ENCODE measurements around the gene PHACTR4.
"Not testable (repeated sequence)": the region's sequence is repeated elsewhere in the genome, so short reads cannot be mapped to it uniquely, and the experiment has no call there.

PHACTR4 gene

DNA sequence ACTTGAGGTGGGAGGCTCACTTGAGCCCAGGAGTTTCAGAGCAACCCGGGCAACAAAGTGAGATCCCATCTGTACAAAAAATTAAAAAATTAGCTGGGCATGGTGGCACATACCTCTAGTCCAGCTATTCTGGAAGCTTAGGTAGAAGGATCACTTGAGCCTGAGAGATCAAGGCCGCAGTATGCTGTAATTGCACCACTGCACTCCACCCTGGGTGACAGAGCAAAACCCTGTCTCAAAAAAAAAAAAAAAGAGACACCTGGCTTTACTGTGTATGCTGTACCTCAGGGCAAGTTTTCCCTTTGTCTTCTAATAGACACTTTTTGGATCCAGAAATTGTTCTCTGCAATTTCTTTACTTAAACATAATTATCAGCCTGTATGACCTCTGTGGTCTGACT, 113.2 kb downstream of the PHACTR4 start:
- no peak for DNase-seq (ENCODE audit: low read depth in 2 of 2, low spot score in 1 of 2)

DNA sequence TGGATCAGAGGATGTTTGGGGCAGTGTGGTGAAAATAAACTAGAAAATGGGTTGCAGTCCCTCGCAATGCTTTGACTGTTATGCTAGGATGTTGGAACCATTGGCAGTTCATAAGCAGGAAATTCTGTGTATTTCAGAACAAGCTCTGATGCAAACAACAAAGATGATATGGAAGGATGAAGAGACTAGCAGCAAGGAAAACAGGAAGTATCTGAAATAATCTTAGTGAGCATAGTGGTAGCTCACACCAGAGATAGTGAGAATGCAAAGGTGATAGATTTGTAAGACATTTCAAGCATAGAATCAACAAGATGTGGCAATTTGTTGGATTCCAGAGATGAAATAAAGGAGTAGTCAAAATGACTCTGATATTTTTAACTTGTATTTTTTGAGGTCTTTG, 125.2 kb downstream of the PHACTR4 start:
- DNase-seq (ENCODE audit: low read depth in 2 of 2, low spot score in 1 of 2) = no peak

DNA sequence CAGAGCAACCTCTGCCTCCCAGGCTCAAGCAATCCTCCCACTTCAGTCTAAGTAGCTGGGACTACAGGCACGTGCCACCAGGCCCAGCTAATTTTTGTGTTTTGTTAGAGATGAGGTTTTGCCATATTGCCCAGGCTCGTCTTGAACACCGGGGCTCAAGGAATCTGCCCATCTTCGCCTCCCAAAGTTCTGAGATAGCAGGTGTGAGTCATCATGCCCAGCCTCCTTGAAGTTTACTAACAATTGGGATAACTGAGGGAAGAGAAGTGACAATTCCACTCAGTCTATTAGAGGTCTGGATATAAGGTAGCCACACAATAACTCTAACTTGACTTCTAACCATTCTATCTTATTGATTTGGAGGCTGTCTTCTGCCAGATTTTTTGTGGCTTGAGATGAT, 130.0 kb downstream of the PHACTR4 start:
- DNase-seq (ENCODE audit: low read depth in 2 of 2, low spot score in 1 of 2) = no peak

DNA sequence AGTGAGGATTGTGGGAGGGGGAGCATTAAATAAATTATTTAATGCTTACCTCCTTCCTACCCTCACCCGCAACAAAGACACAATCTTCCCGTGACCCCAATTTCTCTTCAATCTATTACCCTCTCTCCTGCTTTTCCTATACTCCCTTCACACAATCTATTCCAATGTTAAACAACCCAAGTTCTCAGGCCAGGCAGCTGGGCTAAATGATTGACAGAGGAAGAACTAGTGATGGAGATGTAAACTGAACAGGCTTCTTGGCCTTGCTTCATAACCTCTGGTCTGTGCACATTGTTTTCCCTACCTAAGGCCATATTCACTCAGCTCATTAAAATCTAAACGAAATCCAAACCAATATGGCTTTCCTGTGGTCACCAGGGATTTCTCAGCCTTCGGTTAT, 132.4 kb downstream of the PHACTR4 start:
- DNase-seq (ENCODE audit: low read depth in 2 of 2, low spot score in 1 of 2) = no peak

DNA sequence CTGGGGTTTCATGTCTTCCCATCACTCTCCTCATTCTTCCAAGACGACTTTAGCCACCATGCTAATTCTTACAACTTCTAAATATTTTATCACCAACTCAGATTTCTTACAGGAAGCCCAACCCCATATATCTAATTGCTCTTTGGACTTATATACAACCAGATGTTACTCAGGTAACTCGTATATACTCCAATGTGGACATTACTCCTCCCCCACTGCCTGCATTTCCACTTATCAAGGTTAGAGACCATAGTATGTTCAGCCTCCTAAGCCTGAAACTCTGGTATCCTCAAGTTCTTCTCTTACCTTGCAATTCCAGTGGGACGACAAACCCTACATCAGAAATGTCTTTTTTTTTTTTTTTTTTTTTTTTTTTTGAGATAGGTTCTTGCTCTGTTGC, 133.6 kb downstream of the PHACTR4 start:
- no peak for DNase-seq (ENCODE audit: low read depth in 2 of 2, low spot score in 1 of 2)

DNA sequence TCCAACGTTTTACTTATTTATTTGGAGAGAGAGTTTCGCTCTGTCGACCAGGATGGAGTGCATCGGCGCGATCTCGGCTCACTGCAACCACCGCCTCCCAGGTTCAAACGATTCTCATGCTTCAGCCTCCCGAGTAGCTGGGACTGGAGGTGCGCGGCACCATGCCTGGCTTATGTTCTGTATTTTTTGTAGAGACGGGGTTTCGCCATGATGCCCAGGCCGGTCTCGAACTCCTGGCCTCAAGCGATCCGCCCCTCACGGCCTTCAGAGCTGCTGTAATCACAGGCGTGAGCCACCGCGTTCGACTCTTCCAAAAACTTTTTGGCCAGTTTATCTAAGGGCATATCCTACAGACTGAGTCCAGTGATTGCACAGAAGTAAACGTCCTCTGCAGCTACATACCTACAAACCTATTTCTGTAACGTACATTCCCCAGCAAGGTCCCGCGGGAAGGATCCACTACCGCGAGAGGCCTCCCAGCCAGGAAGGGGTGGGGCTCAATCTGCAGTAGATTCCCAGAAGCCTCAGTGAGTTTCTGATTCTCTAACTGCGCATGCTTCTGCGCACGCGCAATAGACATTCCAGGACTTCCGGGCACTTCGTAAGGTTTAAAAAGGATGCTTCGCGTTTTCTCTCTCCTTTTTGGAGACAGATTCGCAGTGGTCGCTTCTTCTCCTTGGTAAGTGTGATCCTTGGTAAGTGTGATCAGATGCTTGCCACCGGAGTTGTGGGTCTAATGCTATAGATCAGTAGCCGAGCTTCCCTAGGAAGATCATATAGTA, 136.1 kb downstream of the PHACTR4 start, which contains the start of gene RCC1:
Gene RCC1 (plus strand): TSS at position 638 of the 782 bp plus-strand sequence. CDS start 23,824 bp downstream, outside the sequence.
- peak; percentile 84 to 88 for DNase-seq (ENCODE audit: low read depth in 2 of 2, low spot score in 1 of 2)

DNA sequence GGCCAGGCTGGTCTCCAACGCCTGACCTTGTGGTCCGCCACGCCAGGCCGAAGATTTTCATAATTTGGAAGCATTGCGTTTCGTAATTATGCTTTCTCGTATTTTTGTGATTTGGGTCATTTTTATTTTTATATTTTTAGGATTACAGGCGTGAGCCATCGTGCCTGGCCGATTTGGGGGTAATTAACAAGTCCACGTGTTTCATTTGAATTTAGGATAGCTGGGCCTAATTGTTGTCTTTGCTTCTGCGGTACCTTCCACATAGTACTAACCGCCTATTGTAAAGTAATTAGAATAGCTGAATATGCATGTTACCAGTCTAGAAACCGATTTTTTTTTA, 137.3 kb downstream of the PHACTR4 start:
- DNase-seq (ENCODE audit: low read depth in 2 of 2, low spot score in 1 of 2) = no peak

DNA sequence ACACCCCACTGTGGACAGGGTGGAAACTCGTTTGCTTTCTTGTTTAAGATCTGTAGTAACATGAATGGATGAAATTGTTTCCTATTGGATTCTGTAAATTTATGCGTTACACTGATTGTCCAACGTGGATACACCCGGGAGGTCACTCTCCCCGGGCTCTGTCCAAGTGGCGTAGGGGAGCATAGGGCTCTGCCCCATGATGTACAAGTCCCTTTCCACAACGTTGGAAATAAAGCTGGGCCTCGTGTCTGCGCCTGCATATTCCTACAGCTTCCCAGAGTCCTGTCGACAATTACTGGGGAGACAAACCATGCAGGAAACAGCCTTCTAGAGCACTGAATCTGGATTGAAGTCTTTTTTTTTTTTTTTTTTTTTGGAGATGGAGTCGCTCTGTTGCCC, 137.7 kb downstream of the PHACTR4 start:
- DNase-seq (ENCODE audit: low read depth in 2 of 2, low spot score in 1 of 2) = no peak

DNA sequence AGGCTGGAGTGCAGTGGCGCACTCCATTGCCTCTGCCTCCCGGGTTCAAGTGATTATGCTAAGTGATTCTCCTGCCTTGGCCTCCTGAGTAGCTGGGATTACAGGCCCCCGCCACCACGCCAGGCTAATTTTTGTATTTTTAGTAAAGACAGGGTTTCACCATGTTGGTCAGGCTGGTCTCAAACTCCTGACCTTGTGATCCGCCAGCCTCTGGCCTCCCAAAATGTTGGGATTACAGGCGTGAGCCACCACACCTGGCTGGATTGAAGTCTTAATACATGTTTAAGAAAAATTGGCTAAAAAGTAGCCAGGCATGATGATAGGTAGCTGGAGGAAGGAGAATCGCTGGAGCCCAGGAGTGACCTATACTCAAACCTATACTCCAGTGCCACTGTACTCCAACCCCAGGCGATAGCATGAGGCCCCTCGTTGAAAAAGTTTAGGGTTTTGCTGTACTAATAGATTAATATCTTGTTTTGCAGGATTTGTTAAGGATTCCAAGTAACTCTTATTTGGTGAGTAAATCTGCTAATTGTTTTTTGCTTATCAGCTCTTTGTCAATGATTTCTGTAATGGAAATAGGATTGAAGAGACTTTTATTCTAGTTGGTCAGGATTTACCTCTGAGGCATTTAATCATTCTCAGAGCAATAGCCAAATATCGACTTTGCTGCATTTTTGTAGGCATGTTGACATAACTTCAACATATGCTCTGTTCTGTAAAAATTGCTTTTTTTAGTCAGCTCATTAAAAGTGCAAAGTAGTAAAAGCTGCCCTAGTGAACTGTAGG, 138.3 kb downstream of the PHACTR4 start:
- no peak for DNase-seq (ENCODE audit: low read depth in 2 of 2, low spot score in 1 of 2)

DNA sequence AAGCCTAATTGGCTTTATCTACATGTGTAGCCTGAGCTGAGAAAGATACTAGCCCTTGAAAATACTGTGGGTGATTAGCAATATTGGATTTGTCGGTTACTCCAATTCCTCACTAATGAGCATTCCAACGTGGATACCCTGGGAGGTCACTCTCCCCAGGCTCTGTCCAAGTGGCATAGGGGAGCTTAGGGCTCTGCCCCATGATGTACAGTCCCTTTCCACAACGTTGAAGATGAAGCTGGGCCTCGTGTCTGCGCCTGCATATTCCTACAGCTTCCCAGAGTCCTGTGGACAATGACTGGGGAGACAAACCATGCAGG, 138.9 kb downstream of the PHACTR4 start:
- no peak for DNase-seq (ENCODE audit: low read depth in 2 of 2, low spot score in 1 of 2)

DNA sequence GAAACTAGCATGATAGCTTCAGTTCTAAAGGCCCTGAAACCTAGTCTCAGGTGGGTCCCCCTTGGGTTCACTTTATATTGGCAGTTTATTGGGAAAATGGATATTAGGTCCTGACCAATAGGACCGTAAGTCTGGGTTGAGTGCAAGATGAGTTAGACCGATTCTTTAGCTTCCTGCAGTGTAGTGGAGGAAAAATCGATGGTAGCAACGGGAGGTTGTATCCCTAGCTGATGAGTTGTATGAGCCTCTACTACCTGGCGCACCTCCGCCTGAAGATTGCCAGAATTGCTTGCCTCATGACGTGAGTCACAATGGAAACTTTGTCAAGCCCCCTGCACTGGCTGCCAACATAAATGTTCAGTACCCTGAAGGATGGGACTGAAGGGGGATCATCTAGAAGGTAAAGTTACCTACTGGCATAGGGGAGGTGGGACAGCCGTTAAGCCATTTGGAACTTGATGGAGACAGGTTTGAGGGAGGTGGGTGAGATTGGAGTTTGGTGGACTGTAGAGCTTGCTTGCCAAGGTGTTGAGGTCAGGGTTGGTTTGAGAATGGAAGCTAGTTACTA, 140.2 kb downstream of the PHACTR4 start:
- no peak for DNase-seq (ENCODE audit: low read depth in 2 of 2, low spot score in 1 of 2)

DNA sequence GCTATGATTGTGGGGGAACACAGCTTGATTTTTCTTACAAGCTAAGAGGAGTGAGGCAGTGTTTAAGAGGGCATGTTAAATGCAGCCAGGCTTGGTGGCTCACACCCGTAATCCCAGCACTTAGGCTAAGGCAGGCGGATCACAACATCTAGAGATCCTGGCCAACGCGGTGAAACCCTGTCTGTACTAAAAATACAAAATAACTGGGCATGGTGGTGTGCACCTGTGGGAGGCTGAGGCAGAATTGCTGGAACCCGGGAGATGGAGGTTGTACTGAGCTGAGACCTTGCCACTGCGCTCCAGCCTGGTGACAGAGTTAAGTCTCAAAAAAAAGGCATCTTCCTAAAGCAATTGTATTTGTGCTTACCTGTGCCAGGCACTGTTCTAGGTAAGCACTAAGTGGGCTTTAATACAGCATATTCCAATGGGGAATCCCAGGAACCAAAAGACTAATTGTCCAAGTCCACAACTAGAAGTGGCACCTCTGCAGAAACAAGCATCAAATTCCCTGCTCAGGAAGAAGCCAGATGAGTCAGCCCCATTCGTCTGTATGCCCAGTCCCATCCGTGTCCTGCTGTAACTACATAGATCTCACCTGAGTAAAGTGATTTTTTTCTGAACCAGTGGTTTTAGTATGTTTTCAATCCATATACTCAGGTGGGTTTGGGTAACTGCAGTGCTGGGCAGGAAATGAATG, 140.9 kb downstream of the PHACTR4 start:
- DNase-seq (ENCODE audit: low read depth in 2 of 2, low spot score in 1 of 2) = no peak

DNA sequence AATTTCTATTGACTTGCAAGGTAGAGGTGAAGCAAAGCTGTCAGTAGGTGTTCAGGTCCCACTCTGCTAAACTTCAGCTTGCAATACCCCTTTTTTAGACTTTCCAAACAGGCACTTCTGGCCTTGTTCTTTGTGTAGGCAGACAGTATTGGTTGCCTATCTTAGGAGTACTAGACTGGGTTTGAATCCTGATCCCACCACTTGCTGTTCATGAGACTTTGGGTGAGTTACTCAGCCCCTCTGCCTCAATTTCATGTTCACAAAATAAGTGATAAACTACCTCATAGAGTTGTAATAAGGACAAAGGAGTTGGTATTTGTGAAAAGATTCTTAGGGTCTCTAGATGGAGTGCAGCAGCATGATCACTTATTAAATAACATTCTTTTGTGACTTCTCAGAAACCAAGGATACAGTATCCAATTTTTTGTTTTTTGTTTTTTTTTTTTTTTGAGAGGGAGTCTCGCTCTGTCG, 141.5 kb downstream of the PHACTR4 start:
- no peak for DNase-seq (ENCODE audit: low read depth in 2 of 2, low spot score in 1 of 2)

DNA sequence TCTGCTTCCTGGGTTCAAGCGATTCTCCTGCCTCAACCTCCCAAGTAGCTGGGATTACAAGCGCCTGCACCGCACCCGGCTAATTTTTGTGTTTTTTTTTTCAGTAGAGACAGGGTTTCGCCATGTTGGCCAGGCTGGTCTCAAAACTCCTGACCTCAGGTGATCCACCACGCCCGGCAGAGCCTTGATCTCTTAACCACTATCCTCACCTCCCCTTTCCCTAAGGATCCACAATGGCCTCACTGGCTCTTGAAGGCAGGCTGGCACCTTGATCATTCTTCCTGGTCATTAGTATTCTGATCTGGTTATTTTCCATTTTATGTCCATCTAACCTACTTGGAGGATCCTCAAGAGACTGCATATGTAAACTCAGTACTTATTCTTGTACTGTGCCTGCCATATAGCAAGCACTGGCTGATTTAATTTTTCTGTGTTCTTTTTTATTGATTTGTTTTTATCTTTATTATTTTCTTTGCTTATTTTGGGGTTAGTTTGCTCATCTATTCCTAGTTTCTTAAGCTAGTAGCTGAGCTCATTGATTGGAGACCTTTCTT, 142.6 kb downstream of the PHACTR4 start:
- DNase-seq (ENCODE audit: low read depth in 2 of 2, low spot score in 1 of 2) = no peak

DNA sequence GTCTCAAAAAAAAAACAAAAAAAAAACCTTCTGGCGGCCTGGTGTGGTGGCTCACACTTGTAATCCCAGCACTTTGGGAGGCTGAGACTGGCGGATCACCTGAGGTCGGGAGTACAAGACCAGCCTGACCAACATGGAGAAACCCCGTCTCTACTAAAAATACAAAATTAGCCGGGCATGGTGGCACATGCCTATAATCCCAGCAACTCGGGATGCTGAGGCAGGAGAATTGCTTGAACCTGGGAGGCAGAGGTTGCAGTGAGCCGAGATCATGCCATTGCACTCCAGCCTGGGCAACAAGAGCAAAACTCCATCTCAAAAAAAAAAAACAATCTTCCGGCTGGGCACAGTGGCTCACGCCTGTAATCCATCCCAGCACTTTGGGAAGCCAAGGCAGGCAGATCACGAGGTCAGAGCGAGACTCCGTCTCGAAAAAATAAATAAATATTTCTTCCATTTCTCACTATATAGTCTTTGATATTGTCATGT, 144.9 kb downstream of the PHACTR4 start:
- not testable (repeated sequence) for DNase-seq (ENCODE audit: low read depth in 2 of 2, low spot score in 1 of 2)

DNA sequence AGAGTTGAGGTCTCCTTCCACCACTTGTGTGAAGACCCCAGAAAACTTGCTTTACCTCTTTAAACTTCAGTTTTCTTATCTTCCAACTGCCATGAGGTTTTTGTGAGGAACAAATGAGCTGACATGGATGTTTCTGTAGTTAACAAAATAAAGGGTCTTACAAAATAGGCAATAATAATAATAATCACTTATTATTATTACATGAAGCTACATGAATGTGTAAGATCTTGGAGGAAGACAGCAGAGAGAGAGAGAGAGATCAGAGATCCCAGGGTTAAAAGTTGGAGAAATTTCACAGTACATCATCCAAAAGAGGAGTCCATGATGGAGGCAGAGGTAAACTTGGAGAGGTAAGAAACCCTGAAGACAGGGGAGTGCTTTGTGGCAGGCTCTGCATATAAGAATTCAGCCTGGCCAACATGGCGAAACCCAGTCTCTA, 147.0 kb downstream of the PHACTR4 start:
- DNase-seq (ENCODE audit: low read depth in 2 of 2, low spot score in 1 of 2) = no peak

DNA sequence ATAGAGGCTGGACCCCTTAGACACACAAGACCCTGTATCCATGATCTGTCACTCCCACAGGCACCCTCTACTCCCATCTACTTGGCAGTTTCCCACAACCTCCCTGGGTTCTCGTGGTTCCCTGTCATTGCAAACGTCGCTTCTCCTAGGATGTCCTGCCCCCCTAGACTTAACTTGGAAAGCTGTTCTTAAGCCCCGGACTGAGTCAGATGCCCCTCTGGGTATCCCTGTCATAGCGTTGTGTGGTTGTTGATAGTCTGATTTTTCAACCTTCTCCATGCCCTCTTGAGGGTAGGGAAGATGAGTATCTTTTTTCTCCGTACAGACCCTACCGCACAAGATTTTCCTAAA, 148.1 kb downstream of the PHACTR4 start:
- DNase-seq (ENCODE audit: low read depth in 2 of 2, low spot score in 1 of 2) = no peak

DNA sequence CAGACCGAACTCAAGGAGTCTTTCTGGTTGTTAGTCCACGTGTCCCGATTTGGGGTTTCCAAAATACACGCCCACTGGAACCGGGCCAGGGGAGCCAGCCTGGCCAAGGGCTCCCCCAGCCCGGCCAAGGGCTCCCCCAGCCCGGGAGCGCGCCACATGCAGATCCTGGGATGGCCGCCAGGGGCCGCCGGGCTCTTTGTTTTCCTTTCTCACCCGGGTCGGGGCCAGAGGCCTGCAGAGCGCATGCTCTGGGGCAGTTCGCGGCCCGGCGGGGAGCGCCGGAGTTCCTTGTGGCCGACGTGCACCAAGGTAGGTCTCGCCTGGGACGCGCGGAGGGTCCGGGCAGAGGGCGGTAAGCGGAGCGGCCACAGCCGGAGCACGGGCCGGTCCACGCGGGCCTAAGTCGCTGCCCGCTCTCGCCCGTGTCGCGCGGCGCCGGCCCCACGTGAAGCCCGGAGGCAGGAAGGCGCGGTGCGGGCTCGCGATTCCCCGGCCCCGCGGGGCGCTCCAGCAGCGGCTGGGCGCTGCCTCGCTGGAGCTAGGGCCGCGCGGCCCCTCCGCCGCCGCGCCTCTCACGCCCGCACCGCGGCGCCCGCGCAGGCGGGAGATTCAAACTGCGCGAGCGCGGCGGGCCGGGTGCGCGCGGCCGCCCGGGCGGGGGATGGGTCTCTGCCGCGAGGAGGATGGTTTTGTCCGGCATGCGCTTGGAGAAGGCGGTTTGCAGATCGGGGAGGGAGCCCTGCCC, 148.6 kb downstream of the PHACTR4 start:
- DNase-seq (ENCODE audit: low read depth in 2 of 2, low spot score in 1 of 2) = peak; percentile 64 to 78

DNA sequence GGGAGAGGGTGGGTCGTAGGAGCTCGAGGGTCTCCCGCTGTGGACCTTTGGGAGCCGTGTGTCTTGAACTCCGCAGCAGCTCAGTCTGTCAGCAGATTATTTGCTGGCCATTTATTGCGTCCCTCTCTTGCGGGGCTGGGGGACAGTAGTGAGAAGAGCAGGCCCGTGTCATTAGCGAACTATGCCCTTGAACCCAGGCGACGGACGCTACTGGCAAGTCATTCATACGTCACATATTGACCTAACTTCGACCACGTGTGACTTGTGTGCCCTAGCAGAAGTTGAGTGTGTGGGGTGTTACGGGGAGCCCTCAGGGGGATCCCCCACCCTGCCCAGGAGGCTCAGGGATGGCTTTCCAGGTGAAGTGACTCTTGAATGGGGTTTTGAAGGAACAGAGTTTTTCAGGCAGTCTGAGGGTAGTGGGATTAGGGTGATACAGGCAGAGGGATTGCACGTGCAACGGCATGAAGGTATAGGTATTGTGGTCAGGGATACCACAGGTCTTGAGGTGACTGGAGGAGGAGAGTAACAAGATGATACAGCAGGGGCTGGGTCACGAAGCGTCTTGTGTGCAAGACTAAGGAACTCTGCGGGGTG, 149.3 kb downstream of the PHACTR4 start:
- DNase-seq (ENCODE audit: low read depth in 2 of 2, low spot score in 1 of 2) = no peak

Data from stimulated activated CD8-positive, alpha-beta memory T cell treated with anti-CD3 and anti-CD28 coated beads, Interleukin-4, amount 100 ng/mL, for 1 hour (primary cell).